Gastroesophageal sphincter (tissue), 3 donors: ENCODE data around the gene CHST13.

Source experiments
- CTCF ChIP-seq, 4 experiments: fragments of 200-600 bp in 2 of 4; fragments of 450-650 bp in 2 of 4; sonication (generic) in 1 of 4; IDR thresholded peaks; one replicate each; pipeline ENCODE4 v1.5.1; 2017 to 2019; ENCODE audit warnings: antibody characterized with exemption in 4 of 4, mild to moderate bottlenecking in 2 of 4, moderate library complexity in 2 of 4
- EP300 ChIP-seq: sonication (generic); formaldehyde crosslinking; IDR thresholded peaks from one replicate; pipeline ENCODE4 v1.6.1; 2017; ENCODE audit warnings: antibody characterized with exemption, mild to moderate bottlenecking
- POLR2A ChIP-seq, 2 donors: fragments of 450-650 bp; IDR thresholded peaks; one replicate each; pipeline ENCODE4 v1.6.1; 2017; ENCODE audit warnings: antibody characterized with exemption in 2 of 2, mild to moderate bottlenecking in 2 of 2, moderate library complexity in 1 of 2

- TF ChIP-seq POLR2A (IDR thresholded peaks at IDR 0.05), result no peak
- TF ChIP-seq CTCF (IDR thresholded peaks at IDR 0.05), result no peak
- TF ChIP-seq EP300, result no peak
Observed at GRCh38 chr3:126537116-126537729, 13.3 kb downstream of the CHST13 start.
